HL-60 (cell line): ENCODE measurements around the gene CLIC4.

Experiments
- DNase-seq, 2 experiments: peaks; one replicate each; pipeline ENCODE4 v3.0.0-alpha.2; 2010 to 2020; ENCODE audit warnings: low read depth in 1 of 2, low spot score in 1 of 2
- H3K27ac ChIP-seq: fragments of 250-450 bp; sonication (Bioruptor Pico); replicated peaks from 2 replicates; pipeline ENCODE4 v1.5.1; 2020; ENCODE audit warnings: mild to moderate bottlenecking, moderate library complexity
- H3K27me3 ChIP-seq: fragments of 250-450 bp; sonication (Bioruptor Pico); 2 replicates; pipeline ENCODE4 v1.5.1; 2021; ENCODE audit warnings: mild to moderate bottlenecking, moderate library complexity; ENCODE audit not compliant: insufficient read depth, poor library complexity, severe bottlenecking
- H3K4me3 ChIP-seq: replicated peaks from 2 replicates; pipeline ENCODE4 v1.5.1; 2011; ENCODE audit warnings: mild to moderate bottlenecking, control low read depth, low read length; ENCODE audit not compliant: insufficient read depth
- CTCF ChIP-seq: IDR thresholded peaks from one replicate; pipeline ENCODE4 v1.5.1; 2011; ENCODE audit warnings: low read length, control low read depth, inconsistent platforms; ENCODE audit not compliant: insufficient read depth
- GABPA ChIP-seq: IDR thresholded peaks from 2 replicates; pipeline ENCODE4 v1.6.1; 2012; ENCODE audit warnings: low read depth
- POLR2AphosphoS5 ChIP-seq: IDR thresholded peaks from 2 replicates; pipeline ENCODE4 v1.6.1; 2012; ENCODE audit warnings: low read depth
- REST ChIP-seq: IDR thresholded peaks from 2 replicates; pipeline ENCODE4 v1.6.1; 2012; ENCODE audit warnings: low read depth; ENCODE audit not compliant: insufficient replicate concordance
- SPI1 ChIP-seq: IDR thresholded peaks from 2 replicates; pipeline ENCODE4 v1.6.1; 2012; ENCODE audit warnings: low read depth, mild to moderate bottlenecking, borderline replicate concordance

The CLIC4 gene

GRCh38 chr1:24871306-24871901, 126.2 kb downstream of the CLIC4 start:
- TF ChIP-seq POLR2AphosphoS5 (no peak), GABPA (no peak), SPI1 (no peak), CTCF (no peak)
- Histone ChIP-seq H3K27ac (peak overlapping the region; percentile 69), H3K27me3 (no peaks in the 10 kb centered on the region), H3K4me3 (no peak overlapping the region)
- DNase-seq = no peak

GRCh38 chr1:24872061-24872850, 127.0 kb downstream of the CLIC4 start:
- TF ChIP-seq REST (no peak), GABPA (no peak), SPI1 (peak; percentile 99), CTCF (no peak), POLR2AphosphoS5 (peak; percentile 95)
- DNase-seq = peak; percentile 76 to 95
- no peak overlapping the region for H3K4me3 ChIP-seq
- peak overlapping the region; percentile 69 for H3K27ac ChIP-seq
- H3K27me3 ChIP-seq = no peaks in the 10 kb centered on the region

- no peaks in the 10 kb centered on the region for H3K27me3 ChIP-seq
- TF ChIP-seq CTCF (no peak), SPI1 (no peak), POLR2AphosphoS5 (no peak), GABPA (no peak), REST (no peak)
- no peak for DNase-seq
- no peak overlapping the region for H3K4me3 ChIP-seq
- H3K27ac ChIP-seq = peak overlapping the region; percentile 69
These were observed 127.9 kb downstream of the CLIC4 start for GRCh38 chr1:24873148-24873547.
